Mononuclear cell (primary cell): ENCODE results near the gene LRRFIP2. TPM values are rescaled to one million over a fixed set of nuclear protein-coding genes. Genes with fewer than 3 reads are reported as not detected.
"Not testable (repeated sequence)": the region's sequence is repeated elsewhere in the genome, so short reads cannot be mapped to it uniquely, and the experiment has no call there.

Source experiments
- H3K27me3 ChIP-seq: 2 replicates; pipeline ENCODE4 v1.6.0; 2011; ENCODE audit warnings: low read length, control low read depth; ENCODE audit not compliant: insufficient read depth
- H3K4me1 ChIP-seq: 2 replicates; pipeline ENCODE4 v1.5.1; 2011; ENCODE audit warnings: mild to moderate bottlenecking, low read length, control low read depth; ENCODE audit not compliant: insufficient read depth
- H3K4me3 ChIP-seq: 2 replicates; pipeline ENCODE4 v1.5.1; 2011; ENCODE audit warnings: mild to moderate bottlenecking, low read length, moderate library complexity
- H3K9me3 ChIP-seq: 2 replicates; pipeline ENCODE4 v1.5.1; 2011; ENCODE audit warnings: low read depth, mild to moderate bottlenecking, control low read depth, low read length
- total RNA-seq: library from RNA; depleted of rRNA; stranded (reverse); fragments of >200 nt; gene quantifications from one replicate; pipeline ENCODE4 v1.2.3, GENCODE V29; 2012

LRRFIP2 gene
- total RNA-seq, 1 donor = 63.1 TPM

- Histone ChIP-seq H3K9me3 (no peaks in the 10 kb centered on the region), H3K4me1 (no peaks in the 10 kb centered on the region), H3K27me3 (no peaks in the 10 kb centered on the region), H3K4me3 (no peak overlapping the region)
These were observed 5.5 kb downstream of the LRRFIP2 start for GRCh38 chr3:37168896-37169295.

- Histone ChIP-seq H3K27me3 (no peaks in the 10 kb centered on the region), H3K9me3 (no peaks in the 10 kb centered on the region), H3K4me3 (no peak overlapping the region), H3K4me1 (peaks cover 6% of the 10 kb centered on the region)
These were observed 10.9 kb downstream of the LRRFIP2 start for GRCh38 chr3:37163262-37164015.

GRCh38 chr3:37162501-37163245, 11.7 kb downstream of the LRRFIP2 start:
- H3K4me3 ChIP-seq = no peak overlapping the region

GRCh38 chr3:37161351-37161750, 13.0 kb downstream of the LRRFIP2 start:
- H3K4me1 ChIP-seq = peaks cover 6% of the 10 kb centered on the region

More at GRCh38 chr3:37162501-37163245, 11.7 kb downstream of the LRRFIP2 start:
- H3K9me3 ChIP-seq = no peaks in the 10 kb centered on the region
- peaks cover 6% of the 10 kb centered on the region for H3K4me1 ChIP-seq
- H3K27me3 ChIP-seq = no peaks in the 10 kb centered on the region

GRCh38 chr3:37155782-37156181, 18.6 kb downstream of the LRRFIP2 start:
- H3K4me1 ChIP-seq = peaks cover 4% of the 10 kb centered on the region
- no peaks in the 10 kb centered on the region for H3K9me3 ChIP-seq
- no peaks in the 10 kb centered on the region for H3K27me3 ChIP-seq
- H3K4me3 ChIP-seq = no peak overlapping the region

More at GRCh38 chr3:37161351-37161750, 13.0 kb downstream of the LRRFIP2 start:
- no peak overlapping the region for H3K4me3 ChIP-seq
- no peaks in the 10 kb centered on the region for H3K9me3 ChIP-seq
- no peaks in the 10 kb centered on the region for H3K27me3 ChIP-seq

- Histone ChIP-seq H3K9me3 (no peaks in the 10 kb centered on the region), H3K27me3 (no peaks in the 10 kb centered on the region), H3K4me3 (no peak overlapping the region), H3K4me1 (peaks cover 4% of the 10 kb centered on the region)
These were observed 19.6 kb downstream of the LRRFIP2 start for GRCh38 chr3:37154668-37155314.

- peaks cover 37% of the 10 kb centered on the region for H3K4me1 ChIP-seq
- no peak overlapping the region for H3K4me3 ChIP-seq
- no peaks in the 10 kb centered on the region for H3K27me3 ChIP-seq
- H3K9me3 ChIP-seq = no peaks in the 10 kb centered on the region
These were observed 23.8 kb downstream of the LRRFIP2 start for GRCh38 chr3:37150621-37151020.

GRCh38 chr3:37149257-37149656, 25.1 kb downstream of the LRRFIP2 start:
- Histone ChIP-seq H3K4me3 (no peak overlapping the region), H3K27me3 (no peaks in the 10 kb centered on the region), H3K9me3 (no peaks in the 10 kb centered on the region), H3K4me1 (peaks cover 47% of the 10 kb centered on the region)

- no peaks in the 10 kb centered on the region for H3K9me3 ChIP-seq
- H3K27me3 ChIP-seq = no peaks in the 10 kb centered on the region
- H3K4me3 ChIP-seq = no peak overlapping the region
- peaks cover 47% of the 10 kb centered on the region for H3K4me1 ChIP-seq
These were observed 26.2 kb downstream of the LRRFIP2 start for GRCh38 chr3:37148208-37148607.

- Histone ChIP-seq H3K27me3 (no peaks in the 10 kb centered on the region), H3K9me3 (no peaks in the 10 kb centered on the region), H3K4me3 (no peak overlapping the region), H3K4me1 (peaks cover 47% of the 10 kb centered on the region)
These were observed 26.7 kb downstream of the LRRFIP2 start for GRCh38 chr3:37147666-37148065.

GRCh38 chr3:37146927-37147326, 27.5 kb downstream of the LRRFIP2 start:
- H3K27me3 ChIP-seq, H3K4me3 ChIP-seq, H3K9me3 ChIP-seq: not testable (repeated sequence)
- peaks cover 47% of the 10 kb centered on the region for H3K4me1 ChIP-seq

- Histone ChIP-seq H3K4me1 (peaks cover 52% of the 10 kb centered on the region), H3K4me3 (no peak overlapping the region), H3K27me3 (no peaks in the 10 kb centered on the region), H3K9me3 (no peaks in the 10 kb centered on the region)
These were observed 28.8 kb downstream of the LRRFIP2 start for GRCh38 chr3:37145611-37146010.

GRCh38 chr3:37144806-37145205, 29.6 kb downstream of the LRRFIP2 start:
- Histone ChIP-seq H3K4me3 (no peak overlapping the region), H3K4me1 (peaks cover 52% of the 10 kb centered on the region), H3K9me3 (no peaks in the 10 kb centered on the region), H3K27me3 (no peaks in the 10 kb centered on the region)

GRCh38 chr3:37143821-37144220, 30.6 kb downstream of the LRRFIP2 start:
- H3K27me3 ChIP-seq = no peaks in the 10 kb centered on the region
- peaks cover 42% of the 10 kb centered on the region for H3K4me1 ChIP-seq
- H3K4me3 ChIP-seq = no peak overlapping the region
- H3K9me3 ChIP-seq = no peaks in the 10 kb centered on the region

GRCh38 chr3:37141676-37142075, 32.7 kb downstream of the LRRFIP2 start:
- H3K4me1 ChIP-seq = peaks cover 25% of the 10 kb centered on the region
- no peaks in the 10 kb centered on the region for H3K27me3 ChIP-seq
- no peaks in the 10 kb centered on the region for H3K9me3 ChIP-seq
- no peak overlapping the region for H3K4me3 ChIP-seq
